AG04449 (cell line): Measurements from ENCODE around the gene ATXN7L1.

ENCODE experiments used
- CTCF ChIA-PET: fragments of 350-600 bp; formaldehyde crosslinking; extraction: SDS; loops from one replicate; lab custom pipeline; 2021; ENCODE audit warnings: antibody characterized with exemption; lab: Yijun Ruan, JAX
- POLR2A ChIA-PET: fragments of 400-600, 350-600 bp; formaldehyde crosslinking; extraction: SDS; loops from one replicate; lab custom pipeline; 2020; ENCODE audit warnings: antibody characterized with exemption, inconsistent platforms; lab: Yijun Ruan, JAX
- DNase-seq: peaks from one replicate; pipeline ENCODE4 v3.0.0-alpha.2; 2010; ENCODE audit warnings: low read depth, low spot score
- H3K4me3 ChIP-seq: 2 replicates; pipeline ENCODE4 v1.5.1; 2011; ENCODE audit warnings: low read depth, mild to moderate bottlenecking, control low read depth, low read length
- TF ChIP-seq, protein P1 (sequence below): IDR thresholded peaks from one replicate; pipeline ENCODE4 v1.5.1; 2011; ENCODE audit warnings: mild to moderate bottlenecking, moderate library complexity, low read length, control low read depth, inconsistent platforms; ENCODE audit not compliant: insufficient read depth; ENCODE audit errors: missing control alignments

ATXN7L1 gene

DNA sequence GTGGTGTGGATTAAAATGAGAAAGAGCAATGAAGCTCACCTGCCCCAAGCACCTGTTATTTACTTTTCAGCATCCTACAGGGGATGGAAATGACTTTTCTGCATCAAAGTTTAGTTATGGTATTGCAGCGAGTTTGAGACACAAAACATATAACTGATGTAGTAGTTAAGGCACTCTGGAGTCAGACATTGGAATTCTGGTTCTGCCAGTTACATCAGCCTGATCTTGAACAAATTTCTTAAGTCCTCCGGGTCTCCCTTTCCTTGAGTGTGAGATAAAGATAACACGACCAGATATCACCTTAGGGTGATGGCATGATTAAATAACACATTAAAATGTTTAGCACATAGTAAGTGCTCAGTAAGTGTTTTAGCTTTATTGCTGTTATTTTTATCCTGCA lies 97.4 kb downstream of the ATXN7L1 start:
- no peak overlapping the region for H3K4me3 ChIP-seq
- ChIA-PET POLR2A (no interaction called here), CTCF (interaction anchor here (0.8 to 1.0 kb wide), 2 partner anchors 13 to 18 kb away, joined by 4 read pairs; no protein-coding TSS in a partner anchor)
- DNase-seq, result no peak
- TF ChIP-seq, protein P1, sequence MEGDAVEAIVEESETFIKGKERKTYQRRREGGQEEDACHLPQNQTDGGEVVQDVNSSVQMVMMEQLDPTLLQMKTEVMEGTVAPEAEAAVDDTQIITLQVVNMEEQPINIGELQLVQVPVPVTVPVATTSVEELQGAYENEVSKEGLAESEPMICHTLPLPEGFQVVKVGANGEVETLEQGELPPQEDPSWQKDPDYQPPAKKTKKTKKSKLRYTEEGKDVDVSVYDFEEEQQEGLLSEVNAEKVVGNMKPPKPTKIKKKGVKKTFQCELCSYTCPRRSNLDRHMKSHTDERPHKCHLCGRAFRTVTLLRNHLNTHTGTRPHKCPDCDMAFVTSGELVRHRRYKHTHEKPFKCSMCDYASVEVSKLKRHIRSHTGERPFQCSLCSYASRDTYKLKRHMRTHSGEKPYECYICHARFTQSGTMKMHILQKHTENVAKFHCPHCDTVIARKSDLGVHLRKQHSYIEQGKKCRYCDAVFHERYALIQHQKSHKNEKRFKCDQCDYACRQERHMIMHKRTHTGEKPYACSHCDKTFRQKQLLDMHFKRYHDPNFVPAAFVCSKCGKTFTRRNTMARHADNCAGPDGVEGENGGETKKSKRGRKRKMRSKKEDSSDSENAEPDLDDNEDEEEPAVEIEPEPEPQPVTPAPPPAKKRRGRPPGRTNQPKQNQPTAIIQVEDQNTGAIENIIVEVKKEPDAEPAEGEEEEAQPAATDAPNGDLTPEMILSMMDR, result no peak

GRCh38 chr7:105776986-105777910 lies 99.2 kb downstream of the ATXN7L1 start:
- CTCF ChIA-PET, result interaction anchor here (1.1 to 1.4 kb wide), 5 partner anchors 15 to 233 kb away, joined by 3 to 5 read pairs (median 4); no protein-coding TSS in a partner anchor
- H3K4me3 ChIP-seq, result no peak overlapping the region
- TF ChIP-seq, protein P1, result no peak
- DNase-seq, result no peak
- POLR2A ChIA-PET, result interaction anchor here (0.6 kb wide), 1 partner anchor 155 kb away, joined by 3 read pairs; no protein-coding TSS in a partner anchor

DNA sequence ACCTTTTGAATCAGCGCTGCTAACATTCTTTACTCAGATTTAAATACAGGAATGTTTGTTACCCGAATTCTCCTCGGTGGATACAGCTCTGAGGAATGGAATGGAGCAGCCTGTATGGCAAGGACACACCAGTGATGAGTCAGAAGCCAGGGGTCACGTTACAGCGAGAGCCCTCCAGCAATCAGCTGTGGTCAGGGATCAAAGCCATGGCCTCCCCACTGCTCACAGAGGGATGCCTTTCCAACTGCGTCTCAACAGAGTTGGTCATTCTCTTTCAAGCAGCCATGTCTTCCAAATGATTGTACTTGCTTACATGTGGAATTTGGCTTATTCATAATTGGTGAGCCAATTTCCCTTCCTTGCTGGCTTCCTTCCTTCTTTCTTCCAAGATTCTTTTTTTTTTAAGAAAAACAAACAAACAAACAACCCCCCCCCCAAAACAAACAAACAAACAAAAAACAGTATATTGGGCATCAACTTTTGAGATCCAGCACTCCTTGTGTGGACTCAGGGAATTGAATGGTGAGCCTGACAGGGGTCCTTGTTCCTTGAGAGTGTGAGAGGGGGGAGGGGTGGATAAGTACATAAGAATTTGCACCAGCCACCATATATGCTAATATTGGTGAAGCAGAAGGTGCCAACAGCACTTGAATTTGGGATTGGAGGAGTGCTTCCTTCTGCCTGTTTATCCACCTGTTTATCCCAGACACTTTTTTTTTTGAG lies 100.2 kb downstream of the ATXN7L1 start:
- TF ChIP-seq, protein P1, result no peak
- ChIA-PET CTCF (interaction anchor here (1.0 to 1.5 kb wide), 5 partner anchors 10 to 30 kb away, joined by 3 to 6 read pairs (median 4); no protein-coding TSS in a partner anchor), POLR2A (interaction anchor here (0.6 to 1.1 kb wide), 2 partner anchors 30 to 214 kb away, joined by 3 read pairs; no protein-coding TSS in a partner anchor)
- DNase-seq, result peak; percentile 99
- H3K4me3 ChIP-seq, result no peak overlapping the region

- ChIA-PET CTCF (interaction anchor here (1.0 to 1.5 kb wide), 3 partner anchors 10 to 15 kb away, joined by 3 to 6 read pairs (median 4); no protein-coding TSS in a partner anchor), POLR2A (interaction anchor here (1.1 kb wide), 1 partner anchor 31 kb away, joined by 3 read pairs; no protein-coding TSS in a partner anchor)
- TF ChIP-seq, protein P1, result no peak
- DNase-seq, result no peak
- H3K4me3 ChIP-seq, result no peak overlapping the region; the same call in 1 of the 2 replicates
Measured at GRCh38 chr7:105775580-105775979, 100.8 kb downstream of the ATXN7L1 start.

- H3K4me3 ChIP-seq, result no peak overlapping the region
- ChIA-PET POLR2A (no interaction called here), CTCF (interaction anchor here (0.8 to 1.3 kb wide), 4 partner anchors 11 to 121 kb away, joined by 3 to 5 read pairs (median 3); no protein-coding TSS in a partner anchor)
- DNase-seq, result no peak
- TF ChIP-seq, protein P1, result no peak
Measured at GRCh38 chr7:105773030-105773460, 103.4 kb downstream of the ATXN7L1 start.
